CD1c-positive myeloid dendritic cell (primary cell): ENCODE measurements around the gene PHC2.

Source experiments
- DNase-seq: peaks from one replicate; pipeline ENCODE4 v3.0.0-alpha.2; 2016; ENCODE audit errors: extremely low spot score

The PHC2 gene, protein sequence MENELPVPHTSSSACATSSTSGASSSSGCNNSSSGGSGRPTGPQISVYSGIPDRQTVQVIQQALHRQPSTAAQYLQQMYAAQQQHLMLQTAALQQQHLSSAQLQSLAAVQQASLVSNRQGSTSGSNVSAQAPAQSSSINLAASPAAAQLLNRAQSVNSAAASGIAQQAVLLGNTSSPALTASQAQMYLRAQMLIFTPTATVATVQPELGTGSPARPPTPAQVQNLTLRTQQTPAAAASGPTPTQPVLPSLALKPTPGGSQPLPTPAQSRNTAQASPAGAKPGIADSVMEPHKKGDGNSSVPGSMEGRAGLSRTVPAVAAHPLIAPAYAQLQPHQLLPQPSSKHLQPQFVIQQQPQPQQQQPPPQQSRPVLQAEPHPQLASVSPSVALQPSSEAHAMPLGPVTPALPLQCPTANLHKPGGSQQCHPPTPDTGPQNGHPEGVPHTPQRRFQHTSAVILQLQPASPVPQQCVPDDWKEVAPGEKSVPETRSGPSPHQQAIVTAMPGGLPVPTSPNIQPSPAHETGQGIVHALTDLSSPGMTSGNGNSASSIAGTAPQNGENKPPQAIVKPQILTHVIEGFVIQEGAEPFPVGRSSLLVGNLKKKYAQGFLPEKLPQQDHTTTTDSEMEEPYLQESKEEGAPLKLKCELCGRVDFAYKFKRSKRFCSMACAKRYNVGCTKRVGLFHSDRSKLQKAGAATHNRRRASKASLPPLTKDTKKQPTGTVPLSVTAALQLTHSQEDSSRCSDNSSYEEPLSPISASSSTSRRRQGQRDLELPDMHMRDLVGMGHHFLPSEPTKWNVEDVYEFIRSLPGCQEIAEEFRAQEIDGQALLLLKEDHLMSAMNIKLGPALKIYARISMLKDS

GRCh38 chr1:33430692-33431593, at the start of gene PHC2:
Gene PHC2 (minus strand): TSS chr1:33431095. CDS start chr1:33375539, 55,556 bp downstream.
- DNase-seq, result peak; percentile 96

DNA sequence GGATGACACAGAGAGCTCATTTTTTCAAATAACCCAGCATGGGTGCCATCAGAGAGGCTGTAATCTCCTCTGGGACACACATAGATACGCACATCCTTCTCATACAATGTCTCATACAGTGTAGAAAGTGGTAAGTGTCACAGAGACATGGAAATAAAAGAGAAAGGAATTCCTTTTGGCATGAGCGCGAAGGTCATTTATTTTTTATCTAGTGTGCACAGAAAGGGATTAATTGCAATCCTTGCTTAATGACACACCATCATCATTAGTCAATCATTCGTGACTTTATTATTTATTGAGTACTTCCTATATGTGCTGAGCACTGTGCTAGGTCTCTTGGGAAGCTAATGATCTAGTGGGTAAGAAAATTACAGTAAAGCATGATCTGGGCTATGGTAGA, 46.6 kb upstream of the PHC2 start:
- DNase-seq, result no peak

DNA sequence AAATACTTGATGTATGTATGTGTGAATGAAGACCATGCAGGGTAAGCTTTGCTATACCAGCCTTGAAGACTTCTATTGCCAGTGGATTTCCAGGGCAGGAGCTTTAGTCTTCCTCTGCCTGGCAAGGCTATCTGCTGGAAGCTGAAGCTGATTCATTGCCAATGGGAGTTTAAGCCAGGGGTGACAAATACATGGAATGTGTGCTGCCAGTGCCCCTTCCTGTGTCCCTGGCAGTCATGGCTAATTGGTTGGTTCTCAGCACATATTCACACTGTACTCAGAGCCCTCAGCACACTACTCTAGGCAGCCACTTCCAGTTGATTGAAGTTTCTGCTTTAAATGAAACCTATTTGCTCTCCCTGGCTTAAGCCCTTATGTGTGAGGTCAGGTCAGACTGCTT, 43.0 kb upstream of the PHC2 start:
- no peak for DNase-seq

DNA sequence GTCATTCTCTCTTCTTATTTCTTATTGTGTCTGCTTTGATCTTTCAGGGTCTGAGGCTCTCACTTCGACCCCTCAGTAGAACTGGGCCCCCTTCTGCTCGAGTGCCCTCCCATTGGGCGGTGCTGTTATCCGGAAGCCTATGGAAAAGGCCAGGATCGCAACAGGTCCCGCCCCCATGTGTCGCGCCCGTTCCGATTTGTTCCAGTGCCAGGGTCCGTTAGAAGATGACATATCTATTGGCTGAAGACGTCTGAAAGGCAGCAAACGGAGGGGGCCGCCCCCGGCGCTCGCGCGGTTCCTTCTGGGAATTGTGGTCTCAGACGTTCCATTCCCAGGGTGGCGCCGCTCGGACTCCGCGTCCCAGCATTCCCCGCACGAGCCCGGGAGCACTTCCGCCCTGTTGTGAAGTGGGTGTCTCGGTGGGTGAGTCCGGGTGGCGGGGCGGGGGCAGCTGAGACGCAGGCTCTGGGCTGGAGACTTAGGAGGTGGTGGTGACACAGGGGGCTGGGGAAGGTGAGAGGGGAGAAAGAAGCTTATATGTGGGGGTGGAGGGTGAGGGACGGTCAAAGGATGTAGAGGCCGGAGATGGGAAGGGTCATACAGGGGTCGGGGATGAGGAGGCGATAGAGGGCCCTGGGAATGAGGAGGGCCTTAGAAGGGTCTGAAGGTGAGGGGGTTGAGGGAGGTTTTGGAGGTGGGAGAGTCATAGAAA, 41.5 kb upstream of the PHC2 start, which contains the start of gene ZSCAN20:
ZSCAN20 (plus strand) TSS at position 377 of the 712 bp plus-strand sequence. CDS start 6,644 bp downstream, outside the sequence.
- DNase-seq, result peak; percentile 94

GRCh38 chr1:33471416-33471815, 40.5 kb upstream of the PHC2 start:
- DNase-seq, result no peak

- peak; percentile 82 for DNase-seq
Observed at GRCh38 chr1:33470495-33471012, 39.7 kb upstream of the PHC2 start.

GRCh38 chr1:33469691-33470090, 38.8 kb upstream of the PHC2 start:
- DNase-seq, result no peak

- no peak for DNase-seq
Observed at GRCh38 chr1:33468967-33469366, 38.1 kb upstream of the PHC2 start.

DNA sequence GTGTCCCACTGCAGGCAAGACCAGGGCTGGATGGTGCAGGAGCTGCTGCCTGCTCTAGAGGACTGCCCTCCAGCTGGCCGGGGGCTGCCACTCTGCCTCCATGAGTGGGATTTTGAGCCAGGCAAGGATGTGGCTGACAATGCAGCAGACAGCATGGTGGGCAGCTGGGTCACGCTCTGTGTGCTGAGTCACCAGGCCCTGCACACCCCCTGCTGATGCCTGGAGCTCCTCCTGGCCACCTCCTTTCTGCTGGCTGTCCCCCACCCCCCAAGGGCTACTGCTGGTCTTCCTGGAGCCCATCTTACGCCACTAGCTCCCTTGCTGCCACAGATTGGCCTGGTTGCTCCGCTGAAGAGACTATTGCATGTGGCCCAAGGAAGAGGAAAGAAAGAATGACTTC, 37.6 kb upstream of the PHC2 start:
- DNase-seq, result no peak

DNA sequence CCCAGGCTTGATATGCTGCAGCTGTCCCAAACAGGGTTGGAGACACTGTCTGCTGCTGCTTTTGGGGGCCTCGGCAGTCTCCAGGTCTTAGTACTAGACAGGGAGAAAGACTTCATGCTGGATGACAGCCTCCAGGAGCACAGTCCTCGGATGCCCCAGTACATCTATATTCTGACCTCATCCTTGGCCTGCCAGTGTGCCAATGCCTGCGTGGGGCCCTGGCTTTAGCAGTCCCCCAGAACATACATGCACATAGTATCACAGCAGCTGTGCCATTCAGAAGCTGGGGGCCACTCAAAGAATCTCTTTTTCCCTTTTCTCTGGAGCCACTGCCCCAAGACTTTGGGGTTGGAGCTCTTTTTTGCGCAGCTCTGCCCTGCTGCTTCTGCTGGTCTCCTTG, 37.1 kb upstream of the PHC2 start:
- no peak for DNase-seq

DNA sequence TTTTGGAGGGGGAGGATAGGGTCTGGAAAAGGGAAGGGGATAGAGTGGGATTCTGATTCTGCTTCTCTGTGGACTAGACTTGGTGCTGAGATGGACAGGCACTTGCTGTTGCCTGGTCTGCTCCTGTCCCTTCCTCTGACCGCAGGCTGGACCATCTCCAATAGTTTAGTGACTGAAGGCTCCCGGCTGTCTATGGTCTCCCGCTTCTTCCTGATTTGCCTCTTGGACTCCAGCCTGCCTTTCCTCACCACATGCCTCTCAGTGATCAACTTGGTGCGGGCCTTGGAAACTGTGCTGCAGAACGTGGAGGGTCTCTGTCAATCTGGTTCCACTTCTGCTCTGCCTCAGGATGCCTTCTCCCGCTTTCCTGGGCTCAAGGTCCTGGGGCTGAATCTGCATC, 35.3 kb upstream of the PHC2 start:
- DNase-seq, result no peak

DNA sequence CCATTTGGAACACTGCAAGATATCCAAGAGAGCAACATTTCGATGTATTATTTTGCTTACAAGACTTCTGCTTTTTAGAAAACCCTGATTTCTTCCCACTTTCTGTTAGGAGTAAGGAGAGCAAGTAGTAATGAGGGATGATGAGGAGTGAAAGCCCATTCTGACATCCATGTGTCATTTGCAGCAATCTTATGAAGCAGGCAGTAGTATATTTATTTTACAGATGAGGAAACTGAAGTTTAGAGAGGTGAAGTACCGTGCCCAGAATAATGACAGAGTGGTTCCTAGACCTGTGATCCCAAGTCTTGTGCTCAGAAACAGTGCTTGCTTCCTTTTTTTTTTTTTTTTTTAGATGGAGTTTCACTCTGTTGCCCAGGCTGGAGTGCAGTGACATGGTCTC, 34.4 kb upstream of the PHC2 start:
- peak; percentile 54 for DNase-seq

DNA sequence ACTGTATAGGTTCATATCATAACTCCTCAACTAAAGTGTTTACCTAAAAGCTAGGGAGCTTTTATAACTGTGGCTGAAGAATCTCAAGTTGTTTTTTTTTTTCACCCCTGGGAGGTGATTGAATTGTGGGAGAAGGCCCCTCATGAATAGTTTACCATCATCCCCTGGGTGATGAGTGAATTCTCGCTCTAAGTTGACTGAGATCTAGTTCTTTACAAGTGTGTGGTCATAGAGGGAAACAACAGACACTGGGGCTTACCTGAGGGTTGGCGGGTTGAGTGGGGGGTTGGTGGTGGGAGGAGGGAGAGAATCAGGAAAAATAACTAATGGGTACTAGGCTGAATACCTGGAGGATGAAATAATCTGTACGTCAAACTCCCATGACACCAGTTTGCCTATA, 33.7 kb upstream of the PHC2 start:
- no peak for DNase-seq

GRCh38 chr1:33462405-33463164, 31.7 kb upstream of the PHC2 start:
- peak; percentile 70 for DNase-seq

- DNase-seq, result peak; percentile 94
Observed at GRCh38 chr1:33460947-33461629, 30.2 kb upstream of the PHC2 start.

DNA sequence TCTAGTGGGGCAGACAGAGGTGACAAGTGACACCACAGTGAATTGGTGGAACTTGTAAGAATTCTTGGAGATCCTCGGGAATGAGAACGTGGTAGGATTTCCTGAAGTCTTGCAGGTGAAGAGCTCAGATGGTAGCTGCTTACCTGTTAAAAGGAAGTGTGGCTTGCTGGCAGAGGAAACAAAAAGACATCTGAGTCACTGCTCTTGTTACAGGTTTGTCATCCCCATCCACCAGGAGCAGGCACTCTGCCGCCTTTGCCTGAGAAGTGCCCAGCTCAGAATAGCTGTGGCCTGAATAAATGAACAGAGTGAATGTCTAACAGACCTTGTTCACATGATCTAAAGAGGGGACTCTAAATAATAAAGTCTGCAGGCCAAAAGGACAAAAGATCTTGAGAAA, 29.2 kb upstream of the PHC2 start:
- peak; percentile 28 for DNase-seq

DNA sequence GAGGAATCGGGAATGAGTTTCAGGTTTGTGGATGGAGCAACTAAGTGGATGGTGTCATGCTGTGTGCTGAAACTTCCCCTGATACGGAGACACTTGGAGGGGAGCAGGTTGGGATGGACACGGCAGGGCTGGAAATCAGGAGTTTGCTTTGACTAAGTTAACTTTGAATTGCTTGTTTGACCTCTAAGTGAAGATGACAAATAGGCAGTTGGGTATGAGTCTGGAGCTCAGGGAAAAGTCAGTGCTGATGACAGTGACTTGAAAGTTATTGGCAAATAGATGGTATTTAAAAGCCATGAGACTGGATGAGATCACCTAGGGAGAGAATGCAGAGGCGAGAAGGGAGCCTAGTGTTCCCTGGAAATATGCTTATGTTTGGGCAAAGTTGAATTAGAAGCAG, 28.8 kb upstream of the PHC2 start:
- DNase-seq, result peak; percentile 61

- DNase-seq, result no peak
Observed at GRCh38 chr1:33456502-33456886, 25.6 kb upstream of the PHC2 start.
